ENCODE data around the gene FRYL.
"Not testable (repeated sequence)": the region's sequence is repeated elsewhere in the genome, so short reads cannot be mapped to it uniquely, and the experiment has no call there.

Gene FRYL

DNA sequence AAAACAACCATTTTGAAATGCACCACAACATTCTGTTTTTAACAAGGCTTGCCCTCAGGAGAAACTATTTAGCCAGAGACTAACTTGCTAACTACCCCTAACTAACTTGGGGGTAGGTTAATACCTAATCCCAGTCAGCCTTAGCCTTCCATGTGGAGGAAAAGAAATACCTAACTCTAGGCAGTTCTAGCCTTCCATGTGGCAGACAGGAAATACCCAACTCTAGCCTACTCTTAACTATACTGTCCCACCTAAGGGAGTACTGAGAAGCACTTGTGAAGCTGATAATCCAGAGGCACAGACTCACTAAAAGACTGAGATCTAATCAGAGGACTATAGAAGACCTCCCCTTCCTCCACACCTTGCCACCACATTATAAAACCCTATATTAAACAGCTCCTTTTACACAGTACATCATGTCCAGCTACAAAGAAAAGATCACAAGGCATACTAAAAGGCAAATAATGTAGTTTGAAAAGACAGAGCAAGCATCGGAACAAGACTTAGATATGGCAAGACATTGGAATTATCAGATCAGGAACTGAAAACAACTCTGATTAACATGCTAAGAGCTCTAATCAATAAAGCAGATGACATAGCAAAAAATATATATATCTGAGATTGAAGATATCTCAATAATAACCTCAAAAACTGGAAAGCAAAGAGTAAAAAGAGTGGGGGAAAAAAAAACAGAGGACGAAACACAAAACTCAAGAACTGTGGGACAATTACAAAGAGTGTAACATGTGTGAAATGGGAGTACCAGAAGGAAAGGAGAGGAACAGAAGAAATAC is 52.2 kb downstream of the FRYL start:
- TF ChIP-seq, protein P1, sequence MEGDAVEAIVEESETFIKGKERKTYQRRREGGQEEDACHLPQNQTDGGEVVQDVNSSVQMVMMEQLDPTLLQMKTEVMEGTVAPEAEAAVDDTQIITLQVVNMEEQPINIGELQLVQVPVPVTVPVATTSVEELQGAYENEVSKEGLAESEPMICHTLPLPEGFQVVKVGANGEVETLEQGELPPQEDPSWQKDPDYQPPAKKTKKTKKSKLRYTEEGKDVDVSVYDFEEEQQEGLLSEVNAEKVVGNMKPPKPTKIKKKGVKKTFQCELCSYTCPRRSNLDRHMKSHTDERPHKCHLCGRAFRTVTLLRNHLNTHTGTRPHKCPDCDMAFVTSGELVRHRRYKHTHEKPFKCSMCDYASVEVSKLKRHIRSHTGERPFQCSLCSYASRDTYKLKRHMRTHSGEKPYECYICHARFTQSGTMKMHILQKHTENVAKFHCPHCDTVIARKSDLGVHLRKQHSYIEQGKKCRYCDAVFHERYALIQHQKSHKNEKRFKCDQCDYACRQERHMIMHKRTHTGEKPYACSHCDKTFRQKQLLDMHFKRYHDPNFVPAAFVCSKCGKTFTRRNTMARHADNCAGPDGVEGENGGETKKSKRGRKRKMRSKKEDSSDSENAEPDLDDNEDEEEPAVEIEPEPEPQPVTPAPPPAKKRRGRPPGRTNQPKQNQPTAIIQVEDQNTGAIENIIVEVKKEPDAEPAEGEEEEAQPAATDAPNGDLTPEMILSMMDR (conservative IDR thresholded peaks at IDR 0.05; ENCODE audit: control insufficient read depth, insufficient read depth, low read depth, low read length): no peak
- H3K4me3 ChIP-seq (ENCODE audit: control insufficient read depth, low read depth, low read length): no peak overlapping the region
- DNase-seq (ENCODE audit: low read depth): no peak

DNA sequence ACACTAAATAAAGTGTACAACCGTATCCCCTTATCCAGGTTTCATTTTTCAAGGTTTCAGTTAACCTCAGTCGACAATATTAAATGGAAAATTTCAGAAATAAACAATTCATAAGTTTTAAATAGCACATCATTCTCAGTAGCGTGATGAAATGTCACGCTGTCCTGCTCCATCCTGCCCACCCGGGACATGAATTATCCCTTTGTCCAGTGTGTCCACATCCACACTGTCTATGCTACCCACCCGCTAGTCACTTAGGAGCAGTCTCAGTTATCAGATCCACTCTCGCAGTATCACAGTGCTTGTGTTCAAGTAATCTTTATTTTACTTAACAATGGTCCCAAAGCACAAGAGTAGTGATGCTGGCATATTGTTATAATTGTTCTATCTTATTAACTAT is 54.7 kb downstream of the FRYL start:
- H3K4me3 ChIP-seq (ENCODE audit: control insufficient read depth, low read depth, low read length): no peak overlapping the region
- TF ChIP-seq, protein P1 (conservative IDR thresholded peaks at IDR 0.05; ENCODE audit: control insufficient read depth, insufficient read depth, low read depth, low read length): no peak
- no peak for DNase-seq (ENCODE audit: low read depth)

DNA sequence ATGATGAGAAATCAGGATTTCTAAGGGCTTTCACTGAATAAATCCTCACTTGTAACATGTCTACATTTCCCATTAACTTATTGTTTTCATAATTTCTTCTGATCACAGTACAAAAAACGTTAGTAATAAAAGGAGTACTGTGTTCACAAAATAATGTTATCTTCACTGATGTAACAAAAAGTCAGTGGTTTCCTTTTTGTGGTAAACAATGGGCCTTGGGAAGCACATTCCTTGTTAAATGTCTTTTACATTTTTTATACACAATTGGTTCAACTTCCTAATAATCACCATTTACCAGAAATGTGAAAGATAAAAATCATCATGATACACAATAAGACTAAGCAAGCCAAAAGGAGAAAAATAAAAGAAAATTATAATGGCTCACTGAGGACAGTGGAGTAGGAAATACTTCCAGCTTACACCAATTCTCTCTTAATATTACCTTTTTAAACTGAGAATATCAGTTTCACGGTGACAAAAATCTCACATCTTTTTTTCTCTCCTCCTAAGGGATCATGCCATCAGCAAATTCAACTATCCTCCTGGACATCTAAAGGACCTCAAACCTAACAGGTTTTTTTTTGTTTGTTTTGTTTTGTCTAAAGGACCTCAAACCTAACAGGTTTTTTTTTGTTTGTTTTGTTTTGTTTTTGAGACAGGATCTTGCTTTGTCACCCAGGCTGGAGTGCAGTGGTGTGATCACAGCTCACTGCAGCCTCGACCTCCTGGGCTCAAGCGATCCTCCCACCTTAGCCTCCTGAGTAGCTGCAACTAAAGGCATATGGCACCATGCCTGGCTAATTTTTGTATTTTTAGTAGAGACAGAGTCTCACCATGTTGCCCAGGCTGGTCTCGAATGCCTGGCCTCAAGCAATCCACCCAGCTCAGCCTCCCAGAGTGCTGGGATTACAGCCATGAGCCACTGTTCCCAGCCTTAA is 57.3 kb downstream of the FRYL start:
- TF ChIP-seq, protein P1 (conservative IDR thresholded peaks at IDR 0.05; ENCODE audit: control insufficient read depth, insufficient read depth, low read depth, low read length): no peak
- DNase-seq (ENCODE audit: low read depth): no peak
- no peak overlapping the region for H3K4me3 ChIP-seq (ENCODE audit: control insufficient read depth, low read depth, low read length)

DNA sequence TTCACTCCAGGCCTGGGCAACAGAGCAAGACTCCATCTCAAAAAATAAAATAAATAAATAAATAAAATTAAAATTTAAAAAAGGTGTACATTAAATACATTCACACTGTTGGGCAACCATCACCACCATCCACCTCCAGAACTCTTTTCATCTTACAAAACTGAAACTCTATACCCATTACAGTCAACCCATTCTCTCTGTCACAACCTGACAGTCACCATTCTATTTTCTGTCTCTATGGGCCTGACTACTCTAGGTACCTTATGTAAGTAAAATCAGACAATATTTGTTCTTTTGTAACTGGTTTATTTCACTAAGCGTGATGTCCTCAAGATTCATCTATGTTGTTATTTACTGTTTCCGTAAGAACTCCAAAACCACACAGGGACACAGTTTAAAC is 59.6 kb downstream of the FRYL start:
- no peak for DNase-seq (ENCODE audit: low read depth)
- TF ChIP-seq, protein P1 (conservative IDR thresholded peaks at IDR 0.05; ENCODE audit: control insufficient read depth, insufficient read depth, low read depth, low read length): no peak
- no peak overlapping the region for H3K4me3 ChIP-seq (ENCODE audit: control insufficient read depth, low read depth, low read length)

DNA sequence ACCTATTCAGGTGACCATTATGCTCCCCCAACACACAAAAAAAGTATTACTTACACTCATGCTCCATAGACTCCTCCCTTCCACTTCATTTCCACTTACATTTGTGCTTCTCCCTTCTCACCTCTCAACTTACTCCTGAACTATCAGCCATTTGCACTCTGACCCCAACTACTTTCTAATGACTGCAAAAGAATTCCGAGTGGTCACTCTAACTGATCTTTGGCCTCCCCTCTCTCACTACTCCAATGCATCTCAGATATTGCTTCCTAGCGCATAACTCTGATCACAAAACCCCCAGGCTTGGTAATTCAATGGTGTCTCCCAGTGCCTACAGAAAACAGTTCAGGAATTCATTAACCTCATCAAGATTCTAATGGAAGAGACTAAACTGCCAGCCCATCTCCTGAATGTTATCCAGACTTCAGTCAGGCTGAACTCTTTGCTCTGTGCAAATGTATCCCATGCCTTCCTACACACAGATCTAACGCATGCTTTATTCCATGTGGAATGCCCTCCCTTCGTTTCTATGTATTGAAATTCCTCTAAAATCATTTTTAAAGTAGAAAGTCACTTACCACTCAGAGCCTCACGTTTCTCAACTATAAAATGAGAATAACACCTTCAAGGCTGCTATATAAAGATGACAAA is 61.1 kb downstream of the FRYL start:
- no peak overlapping the region for H3K4me3 ChIP-seq (ENCODE audit: control insufficient read depth, low read depth, low read length)
- DNase-seq (ENCODE audit: low read depth): no peak
- TF ChIP-seq, protein P1 (conservative IDR thresholded peaks at IDR 0.05; ENCODE audit: control insufficient read depth, insufficient read depth, low read depth, low read length): no peak

DNA sequence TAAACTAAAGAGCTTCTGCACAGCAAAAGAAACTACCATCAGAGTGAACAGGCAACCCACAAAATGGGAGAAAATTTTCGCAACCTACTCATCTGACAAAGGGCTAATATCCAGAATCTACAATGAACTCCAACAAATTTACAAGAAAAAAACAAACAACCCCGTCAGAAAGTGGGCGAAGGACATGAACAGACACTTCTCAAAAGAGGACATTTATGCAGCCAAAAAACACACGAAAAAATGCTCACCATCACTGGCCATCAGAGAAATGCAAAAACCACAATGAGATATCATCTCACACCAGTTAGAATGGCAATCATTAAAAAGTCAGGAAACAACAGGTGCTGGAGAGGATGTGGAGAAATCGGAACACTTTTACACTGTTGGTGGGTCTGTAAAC is 63.8 kb downstream of the FRYL start:
- not testable (repeated sequence) for DNase-seq (ENCODE audit: low read depth); H3K4me3 ChIP-seq (ENCODE audit: control insufficient read depth, low read depth, low read length)

All from fibroblast of mammary gland (primary cell).